H9 (cell line): Measurements from ENCODE around the gene RNF175. TPM values are rescaled to one million over a fixed set of nuclear protein-coding genes. Genes with fewer than 3 reads are reported as not detected.
A peak's percentile ranks its signal among the peaks of the same experiment; 100 is the strongest.

Experiments used
- DNase-seq: peaks from one replicate; pipeline ENCODE4 v3.0.0-alpha.2; 2017
- H2AFZ ChIP-seq: one replicate; pipeline ENCODE4 v1.6.1; 2013; ENCODE audit warnings: mild to moderate bottlenecking, low read length, control low read depth, moderate library complexity
- H2AK5ac ChIP-seq: 2 replicates; pipeline ENCODE4 v1.6.1; 2013; ENCODE audit warnings: low read length, control low read depth, mixed read lengths; ENCODE audit not compliant: insufficient read length
- H2BK120ac ChIP-seq: one replicate; pipeline ENCODE4 v1.6.1; 2013; ENCODE audit warnings: low read depth, mild to moderate bottlenecking, low read length, control low read depth, inconsistent platforms; ENCODE audit not compliant: poor library complexity, severe bottlenecking
- H2BK12ac ChIP-seq: 2 replicates; pipeline ENCODE4 v1.6.1; 2013; ENCODE audit warnings: low read length, control low read depth, mixed read lengths, low read depth; ENCODE audit not compliant: insufficient read length
- H2BK15ac ChIP-seq: 2 replicates; pipeline ENCODE4 v1.6.1; 2013; ENCODE audit warnings: low read depth, low read length, control low read depth
- H2BK20ac ChIP-seq: one replicate; pipeline ENCODE4 v1.6.1; 2013; ENCODE audit warnings: low read depth, mild to moderate bottlenecking, low read length, control low read depth, inconsistent platforms; ENCODE audit not compliant: poor library complexity, severe bottlenecking
- H2BK5ac ChIP-seq: 2 replicates; pipeline ENCODE4 v1.6.1; 2013; ENCODE audit warnings: low read length, control low read depth, mixed read lengths; ENCODE audit not compliant: insufficient read length
- H3K14ac ChIP-seq: 2 replicates; pipeline ENCODE4 v1.6.1; 2013; ENCODE audit warnings: low read length, control low read depth; ENCODE audit not compliant: insufficient read depth
- H3K18ac ChIP-seq: 2 replicates; pipeline ENCODE4 v1.6.1; 2013; ENCODE audit warnings: low read depth, mild to moderate bottlenecking, mixed read lengths, low read length, control low read depth; ENCODE audit not compliant: insufficient read length
- H3K23ac ChIP-seq: 2 replicates; pipeline ENCODE4 v1.6.1; 2013; ENCODE audit warnings: low read length, control low read depth, mixed read lengths, low read depth; ENCODE audit not compliant: insufficient read length
- H3K23me2 ChIP-seq: 2 replicates; pipeline ENCODE4 v1.6.1; 2013; ENCODE audit warnings: low read depth, mild to moderate bottlenecking, mixed read lengths, low read length, control low read depth; ENCODE audit not compliant: insufficient read length, poor library complexity, severe bottlenecking
- H3K27ac ChIP-seq: 2 replicates; pipeline ENCODE4 v1.5.1; 2013; ENCODE audit warnings: low read length, control low read depth, mixed read lengths, low read depth; ENCODE audit not compliant: insufficient read length
- H3K27me3 ChIP-seq: 2 replicates; pipeline ENCODE4 v1.6.1; 2013; ENCODE audit warnings: low read length, control low read depth, inconsistent platforms; ENCODE audit not compliant: insufficient read depth
- H3K4ac ChIP-seq: 2 replicates; pipeline ENCODE4 v1.6.1; 2013; ENCODE audit warnings: low read depth, mild to moderate bottlenecking, control low read depth, inconsistent platforms, low read length, moderate library complexity
- H3K4me1 ChIP-seq: 2 replicates; pipeline ENCODE4 v1.6.1; 2013; ENCODE audit warnings: low read length, control low read depth, inconsistent platforms; ENCODE audit not compliant: insufficient read depth
- H3K4me2 ChIP-seq: 2 replicates; pipeline ENCODE4 v1.6.1; 2013; ENCODE audit warnings: low read length, control low read depth, mixed read lengths; ENCODE audit not compliant: insufficient read length, insufficient read depth
- H3K56ac ChIP-seq: 2 replicates; pipeline ENCODE4 v1.6.1; 2013; ENCODE audit warnings: low read depth, mild to moderate bottlenecking, mixed read lengths, low read length, control low read depth; ENCODE audit not compliant: insufficient read length
- H3K79me1 ChIP-seq: 2 replicates; pipeline ENCODE4 v1.6.1; 2013; ENCODE audit warnings: low read depth, mild to moderate bottlenecking, moderate library complexity, low read length, control low read depth, inconsistent platforms; ENCODE audit not compliant: insufficient read depth, poor library complexity, severe bottlenecking
- H3K79me2 ChIP-seq: 2 replicates; pipeline ENCODE4 v1.6.1; 2013; ENCODE audit warnings: low read length, control low read depth, inconsistent platforms; ENCODE audit not compliant: insufficient read depth
- H3K9ac ChIP-seq: 2 replicates; pipeline ENCODE4 v1.6.1; 2013; ENCODE audit warnings: low read length, control low read depth, mixed read lengths; ENCODE audit not compliant: insufficient read length; ENCODE audit errors: extremely low read depth
- H3K9me3 ChIP-seq: one replicate; pipeline ENCODE4 v1.6.1; 2013; ENCODE audit warnings: low read depth, low read length, inconsistent platforms; ENCODE audit not compliant: control insufficient read depth
- H3T11ph ChIP-seq: one replicate; pipeline ENCODE4 v1.6.1; 2013; ENCODE audit warnings: mild to moderate bottlenecking, low read length, control low read depth, inconsistent platforms
- H4K20me1 ChIP-seq: one replicate; pipeline ENCODE4 v1.6.1; 2013; ENCODE audit not compliant: control insufficient read depth, insufficient read length, insufficient read depth
- H4K5ac ChIP-seq: 2 replicates; pipeline ENCODE4 v1.6.1; 2013; ENCODE audit warnings: low read depth, mild to moderate bottlenecking, mixed read lengths, low read length, control low read depth; ENCODE audit not compliant: insufficient read length
- H4K8ac ChIP-seq: replicated peaks from 2 replicates; pipeline ENCODE4 v1.6.1; 2013; ENCODE audit warnings: low read length, control low read depth, mixed read lengths, low read depth; ENCODE audit not compliant: insufficient read length
- H4K91ac ChIP-seq: 2 replicates; pipeline ENCODE4 v1.6.1; 2013; ENCODE audit warnings: low read depth, mild to moderate bottlenecking, moderate library complexity, mixed read lengths, low read length, control low read depth; ENCODE audit not compliant: insufficient read length
- H3K27ac Mint-ChIP-seq, 3 experiments: 2 replicates in 2 of 3; 3 replicates in 1 of 3; pipeline ENCODE4 v1.8.0; 2020 to 2021; ENCODE audit warnings: mixed read lengths in 3 of 3, mild to moderate bottlenecking in 1 of 3, moderate library complexity in 1 of 3
- H3K27me3 Mint-ChIP-seq: 2 replicates; pipeline ENCODE4 v1.8.0; 2021; ENCODE audit warnings: low read depth, mild to moderate bottlenecking, moderate library complexity, mixed read lengths
- H3K36me3 Mint-ChIP-seq, 3 experiments: 2 replicates in 2 of 3; 3 replicates in 1 of 3; pipeline ENCODE4 v1.8.0; 2020 to 2021; ENCODE audit warnings: low read depth in 3 of 3, mixed read lengths in 3 of 3; ENCODE audit not compliant: insufficient read depth in 1 of 3
- H3K4me1 Mint-ChIP-seq, 2 experiments: 2 replicates each; pipeline ENCODE4 v1.8.0; 2020; ENCODE audit warnings: mixed read lengths in 2 of 2
- H3K4me3 Mint-ChIP-seq, 2 experiments: 2 replicates in 1 of 2; 3 replicates in 1 of 2; pipeline ENCODE4 v1.8.0; 2020 to 2021; ENCODE audit warnings: mild to moderate bottlenecking in 2 of 2, mixed read lengths in 2 of 2, moderate library complexity in 1 of 2
- H3K9me3 Mint-ChIP-seq, 2 experiments: 2 replicates in 1 of 2; 3 replicates in 1 of 2; pipeline ENCODE4 v1.8.0; 2020; ENCODE audit warnings: mild to moderate bottlenecking in 2 of 2, mixed read lengths in 2 of 2, moderate library complexity in 1 of 2
- WGBS: extraction: QIAGEN DNeasy Blood & Tissue Kit; methylation state at CpG from one replicate; pipeline ENCODE4 v1.1.7; 2013; ENCODE audit warnings: missing lambda C conversion rate, low lambda C conversion rate, mixed read lengths; ENCODE audit not compliant: insufficient read length; ENCODE audit errors: extremely low coverage; 5-methylcytosine and 5-hydroxymethylcytosine counted together
- total RNA-seq: library from RNA; stranded (reverse); gene quantifications from 2 replicates; pipeline ENCODE4 v1.2.1, GENCODE V29; 2021
- TF ChIP-seq, protein P1 (sequence below): fragments of 200-600 bp; sonication (generic); conservative IDR thresholded peaks from 3 replicates; pipeline ENCODE4 v1.8.0; 2021; ENCODE audit warnings: antibody characterized with exemption, mild to moderate bottlenecking

Gene RNF175
- total RNA-seq, 1 experiment from 2014 or later, result 4.3 TPM

DNA sequence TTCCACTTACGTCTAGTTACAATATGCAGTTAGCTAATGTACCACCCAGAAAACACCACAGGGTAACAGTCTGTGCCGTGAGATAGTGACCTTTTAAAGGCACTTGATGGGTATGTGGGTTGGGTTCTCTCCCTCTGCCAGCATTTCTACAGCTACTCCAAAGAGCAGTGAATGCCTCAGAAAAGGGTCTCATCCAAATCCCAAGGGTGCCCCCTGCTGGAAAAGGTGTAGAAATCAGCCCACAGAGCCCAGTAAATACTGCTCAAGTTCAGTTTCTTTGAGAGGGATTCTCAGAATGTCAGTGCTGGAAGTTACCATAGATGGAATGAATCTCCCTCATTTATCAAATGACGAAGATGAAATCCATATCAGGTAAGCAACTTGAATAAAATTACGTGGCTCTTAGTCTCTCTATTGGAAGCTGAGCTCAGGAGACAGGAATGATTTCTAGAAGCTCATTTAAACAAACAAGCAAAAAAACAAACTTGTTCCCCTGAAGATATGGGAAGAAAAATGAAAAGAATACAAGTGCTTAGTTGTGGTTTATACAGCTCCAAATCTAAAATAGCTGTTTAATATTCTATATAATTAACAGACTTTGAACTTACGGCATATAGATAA lies 9.5 kb downstream of the RNF175 start:
- peaks cover 8 to 15% (median 12%) of the 10 kb centered on the region in 3 experiments for H3K36me3 Mint-ChIP-seq
- Histone ChIP-seq H3K23me2 (no peaks in the 10 kb centered on the region), H3K27me3 (no peaks in the 10 kb centered on the region), H4K5ac (no peak overlapping the region), H4K20me1 (no peaks in the 10 kb centered on the region), H3K4ac (no peak overlapping the region), H3K18ac (no peak overlapping the region), H3K9ac (no peak overlapping the region), H2AFZ (no peak overlapping the region), H3K4me2 (no peak overlapping the region), H3K27ac (no peak overlapping the region), H2BK12ac (no peak overlapping the region), H3K14ac (no peak overlapping the region), H3K56ac (no peak overlapping the region), H2BK120ac (no peak overlapping the region), H3K79me2 (no peaks in the 10 kb centered on the region), H2AK5ac (no peak overlapping the region), H2BK5ac (no peak overlapping the region), H3T11ph (no peak overlapping the region), H2BK20ac (no peak overlapping the region), H3K4me1 (no peaks in the 10 kb centered on the region), H2BK15ac (no peak overlapping the region), H3K23ac (no peak overlapping the region), H4K8ac (no peak overlapping the region), H3K9me3 (no peaks in the 10 kb centered on the region), H4K91ac (no peak overlapping the region), H3K79me1 (no peaks in the 10 kb centered on the region)
- no CpG with 5 or more reads among the region's 5 CpGs for WGBS
- H3K27ac Mint-ChIP-seq, result no peak overlapping the region
- H3K4me1 Mint-ChIP-seq, result peaks cover 2 to 5% of the 10 kb centered on the region in 2 experiments; a peak in 1 of 4 replicates
- no peak overlapping the region for H3K4me3 Mint-ChIP-seq
- no peaks in the 10 kb centered on the region; the same call in 1 of the 2 replicates for H3K27me3 Mint-ChIP-seq
- DNase-seq, result peak; percentile 82
- TF ChIP-seq, protein P1, sequence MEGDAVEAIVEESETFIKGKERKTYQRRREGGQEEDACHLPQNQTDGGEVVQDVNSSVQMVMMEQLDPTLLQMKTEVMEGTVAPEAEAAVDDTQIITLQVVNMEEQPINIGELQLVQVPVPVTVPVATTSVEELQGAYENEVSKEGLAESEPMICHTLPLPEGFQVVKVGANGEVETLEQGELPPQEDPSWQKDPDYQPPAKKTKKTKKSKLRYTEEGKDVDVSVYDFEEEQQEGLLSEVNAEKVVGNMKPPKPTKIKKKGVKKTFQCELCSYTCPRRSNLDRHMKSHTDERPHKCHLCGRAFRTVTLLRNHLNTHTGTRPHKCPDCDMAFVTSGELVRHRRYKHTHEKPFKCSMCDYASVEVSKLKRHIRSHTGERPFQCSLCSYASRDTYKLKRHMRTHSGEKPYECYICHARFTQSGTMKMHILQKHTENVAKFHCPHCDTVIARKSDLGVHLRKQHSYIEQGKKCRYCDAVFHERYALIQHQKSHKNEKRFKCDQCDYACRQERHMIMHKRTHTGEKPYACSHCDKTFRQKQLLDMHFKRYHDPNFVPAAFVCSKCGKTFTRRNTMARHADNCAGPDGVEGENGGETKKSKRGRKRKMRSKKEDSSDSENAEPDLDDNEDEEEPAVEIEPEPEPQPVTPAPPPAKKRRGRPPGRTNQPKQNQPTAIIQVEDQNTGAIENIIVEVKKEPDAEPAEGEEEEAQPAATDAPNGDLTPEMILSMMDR, result peak; percentile 85
- H3K9me3 Mint-ChIP-seq, result peaks cover 0 to 3% of the 10 kb centered on the region in 2 experiments; a peak in 2 of 5 replicates
